Breast epithelium (tissue), 4 donors: ENCODE results near the gene ABLIM2. TPM values are rescaled to one million over a fixed set of nuclear protein-coding genes. Genes with fewer than 3 reads are reported as not detected.

Source experiments
- DNase-seq, 2 donors: peaks; one replicate each; pipeline ENCODE4 v3.0.0-alpha.2; 2019; ENCODE audit warnings: low spot score in 2 of 2
- H3K27ac ChIP-seq, 2 donors: fragments of 200-600 bp; sonication (generic) in 1 of 2; one replicate each; pipeline ENCODE4 v1.5.1; 2016 to 2019; ENCODE audit warnings: mild to moderate bottlenecking in 1 of 2
- H3K27me3 ChIP-seq, 2 donors: fragments of 200-600 bp; sonication (generic) in 1 of 2; one replicate each; pipeline versions ENCODE4 v1.5.1 to v1.6.0; 2017 to 2019; ENCODE audit warnings: control low read depth in 1 of 2, mild to moderate bottlenecking in 1 of 2
- H3K36me3 ChIP-seq: fragments of 200-600 bp; one replicate; pipeline ENCODE4 v1.5.1; 2019
- H3K4me1 ChIP-seq, 2 donors: fragments of 200-600 bp; sonication (generic); one replicate each; pipeline ENCODE4 v1.5.1; 2016 to 2019; ENCODE audit warnings: control low read depth in 1 of 2
- H3K4me3 ChIP-seq, 3 donors: fragments of 200-600 bp; sonication (generic); 1 replicate in 2 of 3; 2 replicates in 1 of 3; pipeline ENCODE4 v1.5.1; 2016 to 2019; ENCODE audit warnings: mild to moderate bottlenecking in 3 of 3, moderate library complexity in 2 of 3
- H3K9me3 ChIP-seq, 2 donors: fragments of 200-600 bp; sonication (generic) in 1 of 2; one replicate each; pipeline ENCODE4 v1.5.1; 2016 to 2019; ENCODE audit warnings: control low read depth in 1 of 2
- POLR2A ChIP-seq: fragments of 450-650 bp; IDR thresholded peaks from one replicate; pipeline ENCODE4 v1.6.1; 2016; ENCODE audit warnings: antibody characterized with exemption, mild to moderate bottlenecking, moderate library complexity
- POLR2AphosphoS5 ChIP-seq, 3 donors: sonication (generic); formaldehyde crosslinking; IDR thresholded peaks; one replicate each; pipeline ENCODE4 v1.6.1; 2017; ENCODE audit warnings: antibody characterized with exemption in 3 of 3
- intact Hi-C: fragments of 100-400 bp; cut with DNase I; formaldehyde crosslinking; loops from one replicate; pipeline ENCODE4 v1.15.1; 2023; ENCODE audit warnings: low total_unique reads
- total RNA-seq, 3 donors: library from RNA; depleted of rRNA; stranded (reverse); fragments of >200 nt; gene quantifications; one replicate each; pipeline ENCODE4 v1.1.0, GENCODE V29; 2016
- TF ChIP-seq, protein P1 (sequence below), 3 donors: fragments of 450-650 bp; IDR thresholded peaks; one replicate each; pipeline ENCODE4 v1.5.1; 2016 to 2017; ENCODE audit warnings: antibody characterized with exemption in 3 of 3, mild to moderate bottlenecking in 3 of 3, moderate library complexity in 3 of 3

The ABLIM2 gene
- total RNA-seq, 3 donors from 2014 or later, result 4.8 to 11.5 (median 8.2) TPM

DNA sequence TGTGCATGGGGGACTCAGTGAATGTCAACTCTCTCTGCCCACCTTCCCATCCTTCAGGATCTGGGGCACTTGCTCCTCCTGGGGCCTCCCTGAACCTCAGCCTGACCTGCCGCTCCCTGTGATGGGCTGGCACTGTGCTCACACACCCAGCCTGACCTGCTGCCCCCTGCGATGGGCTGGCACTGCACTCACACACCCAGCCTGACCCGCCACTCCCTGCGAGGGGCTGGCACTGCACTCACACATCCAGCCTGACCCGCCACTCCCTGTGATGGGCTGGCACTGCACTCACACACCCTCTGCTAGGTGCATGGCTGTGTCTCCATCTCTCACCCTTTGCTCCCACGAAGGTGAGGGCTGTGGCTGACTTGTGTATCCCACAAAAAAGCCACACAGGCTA is 103.4 kb downstream of the ABLIM2 start:
- no peak overlapping the region for H3K27ac ChIP-seq
- peaks cover 11 to 15% of the 10 kb centered on the region in 2 donors for H3K9me3 ChIP-seq
- TF ChIP-seq POLR2A (no peak), POLR2AphosphoS5 (IDR thresholded peaks at IDR 0.05) (no peak)
- TF ChIP-seq, protein P1, sequence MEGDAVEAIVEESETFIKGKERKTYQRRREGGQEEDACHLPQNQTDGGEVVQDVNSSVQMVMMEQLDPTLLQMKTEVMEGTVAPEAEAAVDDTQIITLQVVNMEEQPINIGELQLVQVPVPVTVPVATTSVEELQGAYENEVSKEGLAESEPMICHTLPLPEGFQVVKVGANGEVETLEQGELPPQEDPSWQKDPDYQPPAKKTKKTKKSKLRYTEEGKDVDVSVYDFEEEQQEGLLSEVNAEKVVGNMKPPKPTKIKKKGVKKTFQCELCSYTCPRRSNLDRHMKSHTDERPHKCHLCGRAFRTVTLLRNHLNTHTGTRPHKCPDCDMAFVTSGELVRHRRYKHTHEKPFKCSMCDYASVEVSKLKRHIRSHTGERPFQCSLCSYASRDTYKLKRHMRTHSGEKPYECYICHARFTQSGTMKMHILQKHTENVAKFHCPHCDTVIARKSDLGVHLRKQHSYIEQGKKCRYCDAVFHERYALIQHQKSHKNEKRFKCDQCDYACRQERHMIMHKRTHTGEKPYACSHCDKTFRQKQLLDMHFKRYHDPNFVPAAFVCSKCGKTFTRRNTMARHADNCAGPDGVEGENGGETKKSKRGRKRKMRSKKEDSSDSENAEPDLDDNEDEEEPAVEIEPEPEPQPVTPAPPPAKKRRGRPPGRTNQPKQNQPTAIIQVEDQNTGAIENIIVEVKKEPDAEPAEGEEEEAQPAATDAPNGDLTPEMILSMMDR (IDR thresholded peaks at IDR 0.05), result no peak
- H3K4me1 ChIP-seq, result peaks cover 0 to 5% of the 10 kb centered on the region in 2 donors
- intact Hi-C loops, result no loop called here
- H3K36me3 ChIP-seq, result no peaks in the 10 kb centered on the region
- DNase-seq, result no peak
- no peak overlapping the region for H3K4me3 ChIP-seq
- H3K27me3 ChIP-seq, result no peaks in the 10 kb centered on the region

DNA sequence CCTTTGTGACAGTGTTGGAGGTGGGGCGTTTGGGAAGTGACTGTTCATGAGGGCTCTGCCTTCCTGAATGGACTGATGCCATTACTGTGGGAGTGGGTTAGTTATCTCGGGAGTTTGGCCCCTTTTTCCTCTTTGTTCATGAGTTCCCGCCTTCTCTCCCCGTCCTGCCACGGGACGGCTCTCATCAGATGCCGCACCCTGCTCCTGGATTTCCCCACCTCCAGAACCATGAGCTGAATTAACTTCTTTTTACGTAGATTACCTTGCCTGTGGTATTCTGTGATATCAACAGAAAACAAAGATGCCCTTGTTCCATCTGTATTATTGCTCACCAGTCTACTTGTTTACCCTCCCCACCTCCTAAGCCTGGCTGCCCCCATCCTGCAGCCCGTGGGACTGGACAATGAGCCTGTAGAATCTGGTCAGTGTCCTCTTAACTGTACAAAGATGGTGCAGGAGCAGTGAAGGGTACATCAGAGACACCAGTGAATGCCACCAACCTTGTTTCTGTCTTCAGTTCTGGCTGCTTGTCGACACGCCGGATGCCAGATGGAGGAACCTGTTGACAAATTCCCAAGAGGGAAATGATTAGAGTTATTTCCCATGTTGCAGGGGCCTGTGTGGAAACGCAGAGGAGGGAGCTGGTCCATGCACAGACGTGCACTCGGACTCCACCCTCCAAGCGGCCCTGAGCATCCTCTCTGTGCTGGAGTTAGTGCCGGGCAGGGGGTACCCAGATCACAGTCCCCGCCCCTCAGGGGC is 104.7 kb downstream of the ABLIM2 start:
- no peaks in the 10 kb centered on the region for H3K36me3 ChIP-seq
- H3K4me1 ChIP-seq, result peaks cover 0 to 5% of the 10 kb centered on the region in 2 donors
- DNase-seq, result no peak
- no peak overlapping the region for H3K27ac ChIP-seq
- intact Hi-C loops, result loop anchor here (5.0 kb wide), 1 partner anchor 608 kb away; no protein-coding TSS in a partner anchor
- no peaks in the 10 kb centered on the region for H3K27me3 ChIP-seq
- H3K9me3 ChIP-seq, result peaks cover 11% of the 10 kb centered on the region in 2 donors
- no peak overlapping the region for H3K4me3 ChIP-seq
- TF ChIP-seq POLR2AphosphoS5 (IDR thresholded peaks at IDR 0.05), result no peak

DNA sequence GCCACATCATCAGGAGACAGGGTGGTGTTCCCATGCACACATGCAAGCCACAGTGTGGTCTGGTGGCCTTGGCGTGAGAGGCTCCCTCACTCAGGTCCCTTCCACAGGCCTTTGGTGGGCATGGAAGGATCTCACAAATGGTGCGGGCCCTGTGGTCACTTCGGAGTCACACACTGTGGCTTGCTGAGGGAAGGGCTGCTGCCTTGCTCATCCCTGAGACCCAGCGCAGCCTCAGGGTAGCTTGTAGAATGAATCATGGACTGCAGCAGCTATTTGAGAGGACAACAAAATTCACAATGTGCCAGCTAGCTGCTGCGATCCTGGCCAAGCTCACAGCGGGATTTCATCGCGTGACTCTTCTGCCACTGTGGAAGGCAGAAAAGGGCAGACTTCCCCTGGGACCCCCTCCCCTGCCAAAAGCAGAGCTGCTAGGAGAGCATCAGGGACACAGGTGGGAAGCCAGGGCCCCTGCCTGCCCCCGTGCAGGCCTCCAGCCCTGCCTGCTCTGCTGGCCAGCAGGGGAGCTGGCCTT is 106.4 kb downstream of the ABLIM2 start:
- H3K27ac ChIP-seq, result no peak overlapping the region

DNA sequence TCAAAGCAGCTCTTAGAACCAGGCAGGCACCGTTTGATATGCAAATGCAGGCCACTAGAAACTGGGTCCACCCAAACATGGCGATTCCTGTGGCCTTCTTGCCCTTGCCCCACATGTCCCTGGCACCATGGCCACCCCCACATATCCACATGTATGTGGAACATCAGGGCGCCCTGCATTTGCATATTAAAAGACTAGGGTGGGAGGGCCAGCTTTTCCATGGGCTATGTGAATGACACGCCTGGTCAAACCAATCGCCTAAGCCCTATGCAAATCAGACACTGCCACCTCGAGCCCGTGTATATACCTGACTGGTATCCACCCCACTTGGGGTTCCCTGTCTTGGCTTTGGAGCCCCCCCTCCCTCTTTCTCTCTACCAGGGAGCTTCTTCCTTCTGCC is 107.0 kb downstream of the ABLIM2 start:
- Histone ChIP-seq H3K27ac (no peak overlapping the region), H3K4me3 (no peak overlapping the region), H3K9me3 (peaks cover 11% of the 10 kb centered on the region in 2 donors), H3K4me1 (peaks cover 0 to 5% of the 10 kb centered on the region in 2 donors), H3K27me3 (no peaks in the 10 kb centered on the region), H3K36me3 (no peaks in the 10 kb centered on the region)
- no peak for TF ChIP-seq POLR2AphosphoS5 (IDR thresholded peaks at IDR 0.05)
- TF ChIP-seq POLR2A, result no peak
- TF ChIP-seq, protein P1 (IDR thresholded peaks at IDR 0.05), result no peak
- intact Hi-C loops, result loop anchor here (5.0 kb wide), 1 partner anchor 611 kb away; no protein-coding TSS in a partner anchor
- no peak for DNase-seq

More for the DNA sequence above, 106.4 kb downstream of the ABLIM2 start:
- TF ChIP-seq POLR2A, result no peak
- TF ChIP-seq, protein P1 (IDR thresholded peaks at IDR 0.05), result no peak
- no peak for TF ChIP-seq POLR2AphosphoS5 (IDR thresholded peaks at IDR 0.05)
- Histone ChIP-seq H3K4me3 (no peak overlapping the region), H3K4me1 (peaks cover 0 to 5% of the 10 kb centered on the region in 2 donors), H3K9me3 (peaks cover 11% of the 10 kb centered on the region in 2 donors), H3K36me3 (no peaks in the 10 kb centered on the region), H3K27me3 (no peaks in the 10 kb centered on the region)
- DNase-seq, result no peak
- intact Hi-C loops, result loop anchor here (5.0 kb wide), 1 partner anchor 610 kb away; no protein-coding TSS in a partner anchor

DNA sequence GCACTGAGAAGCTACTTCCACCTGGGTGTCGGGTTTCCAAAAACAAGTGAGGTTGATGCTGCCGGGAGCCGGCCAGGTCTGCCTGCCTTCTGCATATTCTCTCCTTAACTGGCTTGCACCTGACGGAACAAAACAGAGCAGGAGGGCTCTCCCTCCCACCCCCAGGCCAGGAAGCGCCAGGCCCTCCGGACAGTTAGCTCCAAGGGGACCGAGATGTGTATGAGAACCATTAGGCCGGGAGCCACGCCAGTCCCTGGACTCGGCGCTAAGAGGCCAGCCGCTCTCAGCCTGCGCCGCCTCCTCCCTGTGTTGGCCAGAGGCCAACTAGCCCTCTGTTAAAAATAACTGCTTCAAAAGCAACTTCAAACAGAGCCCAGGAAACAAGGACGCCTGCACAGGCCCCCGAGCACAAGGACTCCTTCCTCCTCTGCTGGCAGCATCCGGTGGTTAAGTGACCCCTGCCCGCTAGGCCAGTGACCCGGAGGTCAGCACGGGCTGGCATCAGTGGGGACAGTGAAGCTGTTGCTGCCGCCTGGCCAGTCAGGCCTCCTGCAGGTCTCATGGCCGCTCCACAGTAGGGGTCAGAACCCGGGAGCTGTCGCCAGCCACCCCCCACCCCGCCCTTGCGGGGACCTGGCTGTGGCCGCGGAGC is 107.9 kb downstream of the ABLIM2 start:
- peak in 1 of 2 donors; percentile 26 for DNase-seq
- H3K9me3 ChIP-seq, result peaks cover 11% of the 10 kb centered on the region in 2 donors
- no peaks in the 10 kb centered on the region for H3K36me3 ChIP-seq
- TF ChIP-seq, protein P1 (IDR thresholded peaks at IDR 0.05), result no peak
- TF ChIP-seq POLR2AphosphoS5 (IDR thresholded peaks at IDR 0.05) (no peak), POLR2A (no peak)
- no peaks in the 10 kb centered on the region for H3K27me3 ChIP-seq
- H3K4me3 ChIP-seq, result peak overlapping the region in 2 of 3 donors; percentile 21 to 49
- intact Hi-C loops, result loop anchor here (5.0 kb wide), 1 partner anchor 612 kb away; no protein-coding TSS in a partner anchor
- peaks cover 0 to 5% of the 10 kb centered on the region in 2 donors for H3K4me1 ChIP-seq
- H3K27ac ChIP-seq, result peak overlapping the region; percentile 25 to 64
